OCI-LY7 (cell line): ENCODE measurements around the gene FCAMR.

Experiments used
- EZH2phosphoT487 ChIP-seq: fragments of 200-600 bp; sonication (generic); IDR thresholded peaks from 2 replicates; pipeline ENCODE4 v1.6.1; 2018; ENCODE audit warnings: low read depth, borderline replicate concordance, mild to moderate bottlenecking, mixed run types, antibody characterized with exemption, low read length, moderate library complexity, mixed read lengths
- TF ChIP-seq, protein P1 (sequence below): fragments of 200-600 bp; sonication (generic); conservative IDR thresholded peaks from 2 replicates; pipeline ENCODE4 v1.5.1; 2014; ENCODE audit warnings: mild to moderate bottlenecking, antibody characterized with exemption, low read length, moderate library complexity, mixed read lengths

GRCh38 chr1:206969090-206969489 lies 1.2 kb downstream of the FCAMR start:
- TF ChIP-seq, protein P1, sequence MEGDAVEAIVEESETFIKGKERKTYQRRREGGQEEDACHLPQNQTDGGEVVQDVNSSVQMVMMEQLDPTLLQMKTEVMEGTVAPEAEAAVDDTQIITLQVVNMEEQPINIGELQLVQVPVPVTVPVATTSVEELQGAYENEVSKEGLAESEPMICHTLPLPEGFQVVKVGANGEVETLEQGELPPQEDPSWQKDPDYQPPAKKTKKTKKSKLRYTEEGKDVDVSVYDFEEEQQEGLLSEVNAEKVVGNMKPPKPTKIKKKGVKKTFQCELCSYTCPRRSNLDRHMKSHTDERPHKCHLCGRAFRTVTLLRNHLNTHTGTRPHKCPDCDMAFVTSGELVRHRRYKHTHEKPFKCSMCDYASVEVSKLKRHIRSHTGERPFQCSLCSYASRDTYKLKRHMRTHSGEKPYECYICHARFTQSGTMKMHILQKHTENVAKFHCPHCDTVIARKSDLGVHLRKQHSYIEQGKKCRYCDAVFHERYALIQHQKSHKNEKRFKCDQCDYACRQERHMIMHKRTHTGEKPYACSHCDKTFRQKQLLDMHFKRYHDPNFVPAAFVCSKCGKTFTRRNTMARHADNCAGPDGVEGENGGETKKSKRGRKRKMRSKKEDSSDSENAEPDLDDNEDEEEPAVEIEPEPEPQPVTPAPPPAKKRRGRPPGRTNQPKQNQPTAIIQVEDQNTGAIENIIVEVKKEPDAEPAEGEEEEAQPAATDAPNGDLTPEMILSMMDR = no peak
- TF ChIP-seq EZH2phosphoT487 = no peak
